GM12878 (cell line): ENCODE results near the gene MSL3. TPM values are rescaled to one million over a fixed set of nuclear protein-coding genes. Genes with fewer than 3 reads are reported as not detected.

Experiments
- ASH2L ChIP-seq: fragments of 300-600, 200-600 bp; sonication (generic); IDR thresholded peaks from 2 replicates; pipeline ENCODE4 v1.6.1; 2017; ENCODE audit warnings: low read depth, mild to moderate bottlenecking, borderline replicate concordance
- BHLHE40 ChIP-seq, 2 experiments: fragments of 450-650 bp in 1 of 2; IDR thresholded peaks; 2 replicates each; pipeline ENCODE4 v1.6.1; 2011 to 2017; ENCODE audit warnings: low read depth in 2 of 2, borderline replicate concordance in 1 of 2, improper control_type of control experiment in 1 of 2, low read length in 1 of 2, mild to moderate bottlenecking in 1 of 2
- BMI1 ChIP-seq: fragments of 450-650 bp; IDR thresholded peaks from 2 replicates; pipeline ENCODE4 v1.6.1; 2016; ENCODE audit warnings: mild to moderate bottlenecking, moderate library complexity, borderline replicate concordance
- BRCA1 ChIP-seq: IDR thresholded peaks from 2 replicates; pipeline ENCODE4 v1.6.1; 2011; ENCODE audit warnings: low read depth, low read length, improper control_type of control experiment
- CREM ChIP-seq: IDR thresholded peaks from 2 replicates; pipeline ENCODE4 v1.6.1; 2014; ENCODE audit warnings: antibody characterized with exemption, low read depth
- JUND ChIP-seq: IDR thresholded peaks from 2 replicates; pipeline ENCODE4 v1.6.1; 2012; ENCODE audit warnings: low read depth, mild to moderate bottlenecking, low read length, improper control_type of control experiment, moderate library complexity
- NFIC ChIP-seq: IDR thresholded peaks from 2 replicates; pipeline ENCODE4 v1.6.1; 2012; ENCODE audit warnings: low read depth, mild to moderate bottlenecking, inconsistent platforms, low read length, moderate library complexity
- NFYA ChIP-seq: IDR thresholded peaks from 2 replicates; pipeline ENCODE4 v1.6.1; 2011; ENCODE audit warnings: low read depth, mild to moderate bottlenecking, low read length, improper control_type of control experiment, borderline replicate concordance
- SREBF1 ChIP-seq: IDR thresholded peaks from 2 replicates; pipeline ENCODE4 v1.6.1; 2012; ENCODE audit warnings: mild to moderate bottlenecking, low read length
- SUZ12 ChIP-seq: fragments of 200-600 bp; sonication (generic); IDR thresholded peaks from one replicate; pipeline ENCODE4 v1.6.1; 2018; ENCODE audit warnings: antibody characterized with exemption, mild to moderate bottlenecking; ENCODE audit not compliant: unreplicated experiment
- TCF12 ChIP-seq: IDR thresholded peaks from 2 replicates; pipeline ENCODE4 v1.6.1; 2011; ENCODE audit warnings: low read depth, mild to moderate bottlenecking, low read length
- polyA plus RNA-seq, 11 experiments: library from polyadenylated mRNA; depleted of rRNA in 4 of 11; unstranded in 6 of 11; stranded (reverse) in 5 of 11; fragments of >200 nt; fragmentation: Nextera tagmentation in 4 of 11; fragmentation: Illumina TruSeq in 1 of 11; extraction: Ambion mirVana in 4 of 11; extraction: Trizol in 1 of 11; gene quantifications; 1 replicate in 1 of 11; 2 replicates in 10 of 11; pipeline versions ENCODE4 v1.2.1 to v1.2.3, GENCODE V29; 2011 to 2016; ENCODE audit warnings: inconsistent platforms in 2 of 11, missing spikeins in 2 of 11, low read depth in 1 of 11
- total RNA-seq, 4 experiments: library from RNA; depleted of rRNA in 3 of 4; stranded (reverse); fragments of >200 nt in 3 of 4; fragmentation: Illumina TruSeq in 1 of 4; extraction: Trizol in 1 of 4; gene quantifications; 2 replicates each; pipeline versions ENCODE4 v1.2.1 to v1.2.3, GENCODE V29; 2013 to 2021
- TF ChIP-seq, protein P1 (sequence below): fragments of 450-650 bp; IDR thresholded peaks from 2 replicates; pipeline ENCODE4 v1.6.1; 2017; ENCODE audit warnings: mild to moderate bottlenecking, moderate library complexity

MSL3 gene
- total and polyA plus RNA-seq, 10 of the 15 experiments (the other 5 are each of a cell fraction or from before 2014, with no cell fraction given): 28.4 to 438 (median 40.7) TPM

DNA sequence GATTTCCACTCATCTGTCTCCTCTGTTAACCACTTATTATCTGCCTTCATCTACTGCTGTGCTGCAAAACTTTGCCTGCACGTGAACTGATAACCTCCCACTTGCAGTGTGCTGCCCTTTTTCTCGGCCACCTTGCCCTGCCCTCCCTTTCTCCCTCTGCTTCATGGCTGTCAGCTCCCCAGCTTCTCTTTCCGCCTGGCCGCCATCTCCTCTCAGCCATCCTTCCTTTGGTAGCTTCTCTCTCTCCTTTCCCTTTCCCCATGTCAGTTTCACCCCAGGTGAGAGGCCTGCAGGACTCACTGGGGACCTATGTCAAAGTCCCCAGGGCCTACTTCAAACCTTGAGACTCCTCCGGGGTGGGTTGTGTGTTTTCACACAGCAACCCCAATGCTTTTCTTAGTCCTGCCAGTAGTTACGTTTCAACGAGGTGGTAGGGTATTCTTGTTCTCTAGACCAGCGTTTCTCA, 6.6 kb downstream of the MSL3 start (continued):
- TF ChIP-seq TCF12: peak; percentile 74
- peak; percentile 69 to 81 for TF ChIP-seq BHLHE40 (IDR thresholded peaks at IDR 0.05; ENCODE audit: borderline replicate concordance in 1 of 2, low read depth in 2 of 2, low read length in 1 of 2)
- TF ChIP-seq SUZ12: no peak
- no peak for TF ChIP-seq JUND
- TF ChIP-seq BMI1: no peak
- TF ChIP-seq, protein P1, sequence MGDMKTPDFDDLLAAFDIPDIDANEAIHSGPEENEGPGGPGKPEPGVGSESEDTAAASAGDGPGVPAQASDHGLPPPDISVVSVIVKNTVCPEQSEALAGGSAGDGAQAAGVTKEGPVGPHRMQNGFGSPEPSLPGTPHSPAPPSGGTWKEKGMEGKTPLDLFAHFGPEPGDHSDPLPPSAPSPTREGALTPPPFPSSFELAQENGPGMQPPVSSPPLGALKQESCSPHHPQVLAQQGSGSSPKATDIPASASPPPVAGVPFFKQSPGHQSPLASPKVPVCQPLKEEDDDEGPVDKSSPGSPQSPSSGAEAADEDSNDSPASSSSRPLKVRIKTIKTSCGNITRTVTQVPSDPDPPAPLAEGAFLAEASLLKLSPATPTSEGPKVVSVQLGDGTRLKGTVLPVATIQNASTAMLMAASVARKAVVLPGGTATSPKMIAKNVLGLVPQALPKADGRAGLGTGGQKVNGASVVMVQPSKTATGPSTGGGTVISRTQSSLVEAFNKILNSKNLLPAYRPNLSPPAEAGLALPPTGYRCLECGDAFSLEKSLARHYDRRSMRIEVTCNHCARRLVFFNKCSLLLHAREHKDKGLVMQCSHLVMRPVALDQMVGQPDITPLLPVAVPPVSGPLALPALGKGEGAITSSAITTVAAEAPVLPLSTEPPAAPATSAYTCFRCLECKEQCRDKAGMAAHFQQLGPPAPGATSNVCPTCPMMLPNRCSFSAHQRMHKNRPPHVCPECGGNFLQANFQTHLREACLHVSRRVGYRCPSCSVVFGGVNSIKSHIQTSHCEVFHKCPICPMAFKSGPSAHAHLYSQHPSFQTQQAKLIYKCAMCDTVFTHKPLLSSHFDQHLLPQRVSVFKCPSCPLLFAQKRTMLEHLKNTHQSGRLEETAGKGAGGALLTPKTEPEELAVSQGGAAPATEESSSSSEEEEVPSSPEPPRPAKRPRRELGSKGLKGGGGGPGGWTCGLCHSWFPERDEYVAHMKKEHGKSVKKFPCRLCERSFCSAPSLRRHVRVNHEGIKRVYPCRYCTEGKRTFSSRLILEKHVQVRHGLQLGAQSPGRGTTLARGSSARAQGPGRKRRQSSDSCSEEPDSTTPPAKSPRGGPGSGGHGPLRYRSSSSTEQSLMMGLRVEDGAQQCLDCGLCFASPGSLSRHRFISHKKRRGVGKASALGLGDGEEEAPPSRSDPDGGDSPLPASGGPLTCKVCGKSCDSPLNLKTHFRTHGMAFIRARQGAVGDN: peak; percentile 84
- TF ChIP-seq NFIC: no peak
- no peak for TF ChIP-seq NFYA
- no peak for TF ChIP-seq CREM
- TF ChIP-seq ASH2L: no peak
- no peak for TF ChIP-seq BRCA1
- no peak for TF ChIP-seq SREBF1
